GM12872 (cell line): ENCODE results near the gene UCHL1.
A peak's percentile ranks its signal among the peaks of the same experiment; 100 is the strongest.

Experiments used
- CTCF ChIP-seq: IDR thresholded peaks from 3 replicates; pipeline ENCODE4 v1.5.1; 2011; ENCODE audit warnings: low read depth, mild to moderate bottlenecking, low read length, moderate library complexity; ENCODE audit not compliant: insufficient read depth

Gene UCHL1

GRCh38 chr4:41241919-41242318, 14.8 kb upstream of the UCHL1 start:
- no peak for TF ChIP-seq CTCF

DNA sequence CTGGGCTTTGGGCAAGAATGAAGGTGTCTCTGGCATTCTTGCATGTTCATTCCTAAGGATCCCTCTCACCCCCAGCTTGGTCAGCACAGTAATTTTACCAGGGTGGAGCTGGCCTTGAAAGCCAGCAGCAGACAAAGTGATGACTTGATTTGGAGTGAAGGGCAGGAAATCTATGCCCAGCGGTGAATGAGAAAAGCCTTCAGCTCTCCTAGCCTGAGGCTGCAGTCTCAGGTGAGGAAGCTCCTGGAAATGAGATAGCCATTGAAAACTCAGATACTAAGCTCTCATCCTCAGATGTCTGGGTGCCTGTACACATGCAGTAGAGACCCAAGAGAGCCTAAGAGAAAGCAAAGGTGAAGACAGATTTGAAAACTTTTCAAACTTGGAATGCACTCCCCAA, 10.7 kb upstream of the UCHL1 start:
- no peak for TF ChIP-seq CTCF

DNA sequence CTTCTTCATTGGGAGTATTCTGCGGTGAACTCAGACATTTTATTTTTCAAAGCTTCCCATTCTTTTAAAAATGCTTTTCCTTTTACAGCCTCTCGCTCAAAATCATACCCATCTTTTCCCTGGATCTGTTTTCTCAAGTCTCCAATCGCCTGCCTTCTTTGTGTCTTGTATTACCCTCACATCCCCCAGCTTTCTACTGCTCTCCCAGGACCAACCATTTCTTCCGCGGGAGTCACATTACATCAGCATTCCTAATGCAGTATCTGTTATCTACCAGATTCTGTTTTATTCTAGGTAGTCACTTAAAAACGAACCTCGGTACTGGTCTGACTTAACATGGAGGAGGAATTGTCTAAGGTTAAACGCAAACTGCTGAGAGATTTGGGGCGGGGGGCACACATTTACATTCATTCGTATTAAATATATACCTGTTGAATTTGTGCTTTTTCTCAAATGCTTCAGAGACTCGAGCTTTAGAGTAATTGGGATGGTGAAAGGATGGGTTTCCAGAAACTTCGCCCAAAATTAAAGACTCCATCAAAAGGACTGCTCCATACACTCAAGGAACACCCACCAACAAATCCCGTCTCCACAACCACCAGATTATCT, 493 bp upstream of the UCHL1 start:
- TF ChIP-seq CTCF: no peak

- no peak for TF ChIP-seq CTCF
Observed at GRCh38 chr4:41257257-41257901, 651 bp downstream of the UCHL1 start.

- TF ChIP-seq CTCF: no peak
Observed at GRCh38 chr4:41257906-41258305, 1.2 kb downstream of the UCHL1 start.

DNA sequence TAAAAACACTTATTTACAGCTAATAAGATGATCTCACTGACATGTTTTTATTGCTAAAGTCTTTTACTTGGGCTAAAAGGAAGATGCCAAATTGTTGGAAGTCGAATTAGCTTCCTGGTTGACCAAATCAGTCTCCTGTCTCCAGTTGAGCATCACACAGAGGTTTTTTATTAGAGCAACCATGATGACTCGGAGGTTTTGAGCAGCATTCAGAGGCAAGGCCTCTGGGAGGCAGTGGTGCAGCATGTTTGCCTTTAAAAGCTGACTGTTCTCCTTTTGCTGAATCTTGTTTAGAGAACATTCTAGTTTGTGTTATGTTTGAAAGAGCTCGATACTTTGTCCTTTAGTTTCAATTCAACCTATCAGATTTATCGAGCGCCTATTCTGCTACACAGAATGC, 2.1 kb downstream of the UCHL1 start:
- 0 out of 3 replicates have a peak, but pooled peaks have one; percentile 18 for TF ChIP-seq CTCF

- TF ChIP-seq CTCF: no peak
Observed at GRCh38 chr4:41260116-41260733, 3.5 kb downstream of the UCHL1 start.
